DOHH2 (cell line): ENCODE data around the gene GSTT2B.

ENCODE experiments used
- H3F3A ChIP-seq: fragments of 200-600 bp; sonication (generic), shearing (Covaris generic); 2 replicates; pipeline ENCODE4 v1.6.0; 2016; ENCODE audit warnings: antibody characterized with exemption, mild to moderate bottlenecking; ENCODE audit not compliant: control insufficient read depth, insufficient read depth
- H3K27ac ChIP-seq: fragments of 200-600 bp; sonication (generic); 2 replicates; pipeline ENCODE4 v1.5.1; 2014; ENCODE audit warnings: low read depth, mild to moderate bottlenecking, low read length, moderate library complexity
- H3K27me3 ChIP-seq: fragments of 200-600 bp; sonication (generic); 2 replicates; pipeline ENCODE4 v1.6.1; 2014; ENCODE audit warnings: mild to moderate bottlenecking, low read length, mixed read lengths; ENCODE audit not compliant: control insufficient read depth
- H3K36me3 ChIP-seq: fragments of 200-600 bp; sonication (generic); 2 replicates; pipeline ENCODE4 v1.6.1; 2014; ENCODE audit warnings: mild to moderate bottlenecking, low read length, moderate library complexity, mixed read lengths; ENCODE audit not compliant: control insufficient read depth
- H3K4me1 ChIP-seq: fragments of 200-600 bp; sonication (generic); 2 replicates; pipeline ENCODE4 v1.6.1; 2014; ENCODE audit warnings: mild to moderate bottlenecking, low read length, mixed read lengths; ENCODE audit not compliant: control insufficient read depth
- H3K4me2 ChIP-seq: fragments of 200-600 bp; sonication (generic); 2 replicates; pipeline ENCODE4 v1.6.0; 2014; ENCODE audit warnings: mild to moderate bottlenecking, low read length, moderate library complexity
- H3K4me3 ChIP-seq: fragments of 200-600 bp; sonication (generic); 2 replicates; pipeline ENCODE4 v1.5.1; 2014; ENCODE audit warnings: mild to moderate bottlenecking, low read length, mixed read lengths
- H3K79me2 ChIP-seq: fragments of 200-600 bp; sonication (generic); 2 replicates; pipeline ENCODE4 v1.6.1; 2014; ENCODE audit warnings: mild to moderate bottlenecking, low read length, mixed read lengths; ENCODE audit not compliant: control insufficient read depth
- H3K9me2 ChIP-seq: fragments of 200-600 bp; sonication (generic); replicated peaks from 2 replicates; pipeline ENCODE4 v1.6.1; 2014; ENCODE audit warnings: mild to moderate bottlenecking, low read length, mixed read lengths; ENCODE audit not compliant: control insufficient read depth
- H3K9me3 ChIP-seq: fragments of 200-600 bp; sonication (generic); 2 replicates; pipeline ENCODE4 v1.6.1; 2014; ENCODE audit warnings: antibody characterized with exemption, low read length, mixed read lengths; ENCODE audit not compliant: control insufficient read depth, insufficient read depth
- H4K20me1 ChIP-seq: fragments of 200-600 bp; sonication (generic); 2 replicates; pipeline ENCODE4 v1.6.0; 2014; ENCODE audit warnings: low read depth, mild to moderate bottlenecking, antibody characterized with exemption, low read length, moderate library complexity; ENCODE audit not compliant: control insufficient read depth, insufficient read depth
- EZH2phosphoT487 ChIP-seq: fragments of 200-600 bp; sonication (generic); IDR thresholded peaks from 2 replicates; pipeline ENCODE4 v1.6.1; 2017; ENCODE audit warnings: borderline replicate concordance, mild to moderate bottlenecking, antibody characterized with exemption, low read length, moderate library complexity, mixed read lengths
- TF ChIP-seq, protein P1 (sequence below): fragments of 200-600 bp; sonication (generic); IDR thresholded peaks from one replicate; pipeline ENCODE4 v1.5.1; 2014; ENCODE audit warnings: antibody characterized with exemption, mild to moderate bottlenecking, low read depth, low read length; ENCODE audit not compliant: poor library complexity, severe bottlenecking

The GSTT2B gene

DNA sequence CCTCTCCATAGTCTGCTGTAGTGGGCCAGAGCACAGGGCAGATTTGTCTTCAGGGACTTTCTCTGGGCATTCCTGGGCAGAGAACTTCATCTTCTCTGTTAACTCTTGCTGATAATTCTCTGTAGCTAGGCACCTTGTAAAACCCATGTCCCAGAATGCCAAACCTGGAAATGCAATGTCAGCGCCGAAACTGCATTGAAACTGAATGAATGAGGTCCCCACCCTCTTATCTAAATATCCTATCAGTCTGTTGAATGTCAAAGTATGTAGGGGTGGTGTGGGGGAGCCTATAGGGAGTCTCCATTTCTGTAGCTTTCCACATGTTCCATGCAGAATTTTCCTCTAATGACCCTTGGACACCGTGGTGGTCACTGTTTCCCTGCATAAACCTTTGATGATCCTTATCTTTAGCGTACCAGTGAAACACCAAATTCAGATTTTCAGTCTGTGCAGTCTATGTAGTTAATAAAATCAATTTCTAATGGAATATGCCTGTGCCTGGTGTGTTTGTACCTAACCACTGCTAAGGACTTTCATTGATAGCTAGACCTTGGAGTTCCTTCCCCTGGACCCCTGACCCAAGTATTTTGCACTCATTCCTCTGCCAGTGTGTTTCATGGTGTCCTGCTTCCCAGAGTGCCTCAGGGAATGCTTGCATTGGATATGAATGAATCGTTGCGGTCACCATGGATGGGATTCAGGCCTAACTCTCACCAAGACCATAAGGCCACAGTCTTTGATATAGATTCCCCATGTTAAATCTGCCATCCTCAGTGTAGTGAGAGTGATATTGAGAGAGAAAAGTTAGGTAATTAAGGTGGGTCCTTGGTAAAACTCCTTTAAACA lies 47.6 kb upstream of the GSTT2B start:
- Histone ChIP-seq H4K20me1 (no peaks in the 10 kb centered on the region), H3K4me2 (no peak overlapping the region), H3K36me3 (no peaks in the 10 kb centered on the region), H3K27me3 (no peaks in the 10 kb centered on the region), H3K9me2 (no peaks in the 10 kb centered on the region), H3K4me1 (peaks cover 5% of the 10 kb centered on the region), H3K79me2 (peaks cover 23% of the 10 kb centered on the region), H3K27ac (no peak overlapping the region), H3K4me3 (no peak overlapping the region), H3K9me3 (peaks cover 6% of the 10 kb centered on the region; the same call in 1 of the 2 replicates), H3F3A (no peaks in the 10 kb centered on the region)
- TF ChIP-seq EZH2phosphoT487, result no peak

DNA sequence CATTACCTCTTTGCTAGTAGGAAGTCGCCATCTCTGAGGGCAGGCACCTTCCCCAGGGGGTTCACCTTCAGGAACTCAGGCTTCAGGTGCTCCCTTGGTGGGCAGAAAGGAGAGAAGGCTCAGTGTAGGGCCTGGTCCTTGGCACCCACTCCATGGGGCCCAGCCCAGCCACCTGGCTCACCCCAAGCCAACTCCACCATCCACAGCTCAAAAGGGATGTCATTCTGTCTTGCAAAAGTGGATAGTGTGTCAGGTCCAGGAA lies 47.0 kb upstream of the GSTT2B start:
- Histone ChIP-seq H3K9me2 (no peaks in the 10 kb centered on the region), H3K4me3 (no peak overlapping the region), H3K4me2 (no peak overlapping the region), H3K4me1 (peaks cover 5% of the 10 kb centered on the region), H3K27ac (no peak overlapping the region), H4K20me1 (no peaks in the 10 kb centered on the region), H3K79me2 (peaks cover 17% of the 10 kb centered on the region), H3F3A (no peaks in the 10 kb centered on the region), H3K27me3 (no peaks in the 10 kb centered on the region), H3K36me3 (no peaks in the 10 kb centered on the region), H3K9me3 (peaks cover 6% of the 10 kb centered on the region; the same call in 1 of the 2 replicates)
- TF ChIP-seq, protein P1, sequence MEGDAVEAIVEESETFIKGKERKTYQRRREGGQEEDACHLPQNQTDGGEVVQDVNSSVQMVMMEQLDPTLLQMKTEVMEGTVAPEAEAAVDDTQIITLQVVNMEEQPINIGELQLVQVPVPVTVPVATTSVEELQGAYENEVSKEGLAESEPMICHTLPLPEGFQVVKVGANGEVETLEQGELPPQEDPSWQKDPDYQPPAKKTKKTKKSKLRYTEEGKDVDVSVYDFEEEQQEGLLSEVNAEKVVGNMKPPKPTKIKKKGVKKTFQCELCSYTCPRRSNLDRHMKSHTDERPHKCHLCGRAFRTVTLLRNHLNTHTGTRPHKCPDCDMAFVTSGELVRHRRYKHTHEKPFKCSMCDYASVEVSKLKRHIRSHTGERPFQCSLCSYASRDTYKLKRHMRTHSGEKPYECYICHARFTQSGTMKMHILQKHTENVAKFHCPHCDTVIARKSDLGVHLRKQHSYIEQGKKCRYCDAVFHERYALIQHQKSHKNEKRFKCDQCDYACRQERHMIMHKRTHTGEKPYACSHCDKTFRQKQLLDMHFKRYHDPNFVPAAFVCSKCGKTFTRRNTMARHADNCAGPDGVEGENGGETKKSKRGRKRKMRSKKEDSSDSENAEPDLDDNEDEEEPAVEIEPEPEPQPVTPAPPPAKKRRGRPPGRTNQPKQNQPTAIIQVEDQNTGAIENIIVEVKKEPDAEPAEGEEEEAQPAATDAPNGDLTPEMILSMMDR, result no peak
- TF ChIP-seq EZH2phosphoT487, result no peak

DNA sequence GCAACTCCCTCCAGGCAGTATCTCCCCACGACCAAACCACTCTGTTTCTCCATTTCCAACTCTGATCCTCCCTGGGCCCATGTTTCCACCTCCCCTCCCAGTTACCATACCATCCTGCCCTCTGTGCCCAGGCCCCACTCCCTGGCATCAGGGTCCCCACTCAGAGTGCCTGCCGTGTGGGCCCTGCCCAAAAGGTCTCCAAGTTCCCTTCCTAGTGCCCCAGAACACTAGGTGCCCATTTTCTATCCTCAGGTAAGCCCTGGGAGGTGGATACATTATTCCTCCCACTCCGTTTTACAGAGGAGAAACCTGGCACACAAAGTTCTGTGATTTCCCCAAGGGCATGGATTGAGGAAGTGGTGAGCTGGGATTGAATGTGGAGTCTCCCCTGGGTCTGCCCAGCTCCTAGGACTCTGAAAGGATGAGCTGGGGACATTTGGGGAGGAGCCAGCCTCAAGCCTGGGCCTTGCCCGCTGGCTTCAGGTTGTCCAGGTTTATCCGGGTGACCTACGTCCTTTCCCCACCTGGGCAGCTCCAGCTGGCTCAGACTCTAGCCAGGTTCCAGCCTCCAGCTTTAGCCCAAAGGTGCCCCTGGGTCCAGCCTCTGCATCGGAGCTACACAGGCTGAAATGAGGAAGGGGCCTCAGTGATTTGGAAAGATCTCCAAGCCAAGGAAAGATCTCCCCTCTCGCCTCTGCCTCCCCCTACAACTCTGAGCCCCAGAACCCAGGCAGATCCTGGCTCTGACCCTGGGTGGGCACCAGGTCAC lies 46.4 kb upstream of the GSTT2B start:
- no peak for TF ChIP-seq EZH2phosphoT487
- TF ChIP-seq, protein P1, result no peak

DNA sequence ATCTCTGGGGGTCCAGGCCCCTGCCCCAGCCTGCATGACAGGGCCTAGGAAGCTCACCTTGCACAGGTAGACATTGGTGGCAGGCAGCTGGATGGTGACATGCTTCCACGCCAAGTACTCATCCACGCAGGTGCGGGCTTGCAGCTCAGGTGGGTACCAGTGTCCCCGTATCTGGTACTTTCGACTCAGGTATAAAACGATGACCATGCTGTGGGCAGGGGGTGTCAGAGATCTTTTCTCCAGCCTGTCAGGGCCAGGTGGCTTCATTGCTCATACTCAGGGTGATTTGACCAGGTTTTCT lies 45.9 kb upstream of the GSTT2B start:
- Histone ChIP-seq H3K36me3 (no peaks in the 10 kb centered on the region), H3K27me3 (0 out of 2 replicates have a peak, but pooled peaks cover 3% of the 10 kb centered on the region), H3F3A (no peaks in the 10 kb centered on the region), H3K79me2 (peaks cover 7% of the 10 kb centered on the region), H3K4me3 (no peak overlapping the region), H4K20me1 (no peaks in the 10 kb centered on the region), H3K27ac (no peak overlapping the region), H3K4me1 (no peaks in the 10 kb centered on the region), H3K9me2 (no peaks in the 10 kb centered on the region), H3K9me3 (peaks cover 6% of the 10 kb centered on the region; the same call in 1 of the 2 replicates), H3K4me2 (no peak overlapping the region)
- TF ChIP-seq EZH2phosphoT487, result no peak
- TF ChIP-seq, protein P1, result no peak

More for the DNA sequence above, 46.4 kb upstream of the GSTT2B start:
- Histone ChIP-seq H3F3A (no peaks in the 10 kb centered on the region), H3K27ac (no peak overlapping the region), H3K4me3 (no peak overlapping the region), H4K20me1 (no peaks in the 10 kb centered on the region), H3K79me2 (peaks cover 12% of the 10 kb centered on the region), H3K36me3 (no peaks in the 10 kb centered on the region), H3K27me3 (no peaks in the 10 kb centered on the region), H3K4me1 (peaks cover 3% of the 10 kb centered on the region), H3K9me3 (peaks cover 6% of the 10 kb centered on the region; the same call in 1 of the 2 replicates), H3K4me2 (no peak overlapping the region), H3K9me2 (no peaks in the 10 kb centered on the region)
